HG03521 (cell line): Measurements from ENCODE around the gene EMID1.

Source experiments
- ATAC-seq: cut with Tn5 transposase; IDR thresholded peaks from one replicate; pipeline ENCODE4 v1.9.1; 2021; ENCODE audit warnings: mild to moderate bottlenecking, moderate library complexity; ENCODE audit not compliant: unreplicated experiment

The EMID1 gene

DNA sequence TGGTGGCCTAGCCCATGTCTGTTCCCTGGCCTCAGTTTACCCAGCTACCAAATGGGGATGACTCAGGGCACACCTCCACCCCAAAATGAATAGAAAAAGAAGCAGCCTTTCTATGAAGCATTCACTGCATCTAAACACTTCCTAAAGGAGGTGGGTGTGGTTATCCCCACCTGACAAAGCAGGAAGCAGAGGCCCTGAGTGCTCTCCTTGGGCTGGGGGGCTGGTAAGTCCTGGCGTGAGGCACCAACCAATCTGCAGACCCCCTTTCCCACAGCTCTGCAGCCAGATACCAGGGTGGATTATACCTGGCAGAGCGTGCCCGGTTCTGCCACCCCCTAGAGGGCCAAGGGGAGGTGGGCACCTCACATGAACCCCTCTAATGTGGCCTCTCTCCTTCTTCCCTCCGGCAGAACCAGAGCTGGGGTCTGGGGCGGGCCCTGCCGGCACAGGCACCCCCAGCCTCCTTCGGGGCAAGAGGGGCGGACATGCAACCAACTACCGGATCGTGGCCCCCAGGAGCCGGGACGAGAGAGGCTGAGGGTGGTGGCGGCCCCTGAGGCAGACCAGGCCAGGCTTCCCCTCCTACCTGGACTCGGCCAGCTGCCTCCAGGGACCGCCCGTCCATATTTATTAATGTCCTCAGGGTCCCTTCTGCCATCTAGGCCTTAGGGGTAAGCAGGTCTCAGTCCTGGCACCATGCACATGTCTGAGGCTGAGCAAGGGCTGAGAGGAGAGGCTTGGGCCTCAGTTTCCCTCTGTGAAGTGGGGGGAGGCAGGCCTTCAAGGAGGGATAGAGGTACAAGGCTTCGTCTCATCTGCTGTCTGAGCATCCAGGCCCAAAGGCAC is 52.9 kb downstream of the EMID1 start:
- ATAC-seq = no peak

DNA sequence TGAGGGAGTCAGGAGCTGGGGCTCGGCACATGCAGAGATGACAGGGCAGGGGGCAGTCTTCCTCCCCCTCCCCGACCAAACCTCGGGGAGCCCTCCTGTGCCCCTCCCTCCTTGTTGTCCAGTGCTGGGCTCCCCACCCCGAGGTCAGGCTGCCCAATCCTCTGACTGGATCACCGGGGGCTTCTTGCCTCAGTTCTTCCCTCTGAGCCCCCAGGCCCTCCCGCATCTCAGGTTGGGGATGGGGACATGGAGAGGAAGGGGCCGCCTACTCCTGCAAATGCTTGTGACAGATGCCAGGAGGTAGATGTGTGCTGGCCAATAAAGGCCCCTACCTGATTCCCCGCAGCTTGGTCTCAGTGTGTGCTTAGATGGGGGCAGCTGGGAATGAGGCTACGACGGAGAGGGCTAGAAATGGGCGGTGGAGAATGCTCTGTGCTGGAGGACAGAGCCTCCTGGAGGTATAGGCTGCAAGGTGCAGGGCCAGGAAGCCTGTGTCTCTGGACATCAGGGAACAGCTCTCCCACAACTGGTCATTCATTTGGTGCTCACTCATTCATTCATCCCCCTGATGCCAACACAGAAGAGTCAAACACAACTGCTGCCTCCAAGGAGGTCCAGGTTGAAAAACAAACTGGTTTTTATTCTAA is 53.7 kb downstream of the EMID1 start:
- ATAC-seq = no peak

GRCh38 chr22:29260031-29260560 is 54.4 kb downstream of the EMID1 start:
- ATAC-seq = no peak

GRCh38 chr22:29260601-29261315 is 55.1 kb downstream of the EMID1 start:
- ATAC-seq = no peak

DNA sequence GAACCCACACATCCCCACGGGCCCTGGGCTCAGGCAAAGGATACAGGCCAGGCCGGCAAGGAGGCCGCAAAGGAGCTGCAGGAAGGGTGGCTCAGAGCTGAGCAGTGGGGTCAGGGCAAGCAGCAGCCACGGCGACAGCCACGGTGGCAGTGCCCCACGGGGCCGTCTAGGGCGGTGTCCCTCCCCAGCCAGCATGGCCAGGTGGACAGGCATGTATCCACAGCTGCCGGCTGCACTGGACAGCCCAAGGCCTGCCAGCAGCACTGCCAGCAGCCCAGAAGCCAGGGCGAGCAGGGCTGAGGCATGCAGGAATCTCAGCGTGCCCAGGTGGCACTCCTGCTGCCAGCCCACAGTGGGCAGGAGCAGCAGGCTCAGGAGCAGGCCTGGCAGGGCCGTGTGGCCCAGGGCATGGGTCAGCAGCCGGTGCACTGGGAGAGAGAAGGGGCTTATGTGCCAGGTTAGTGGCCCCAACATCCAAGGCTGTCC is 58.1 kb downstream of the EMID1 start:
- no peak for ATAC-seq

- no peak for ATAC-seq
Measured at GRCh38 chr22:29265305-29265704, 59.6 kb downstream of the EMID1 start.

DNA sequence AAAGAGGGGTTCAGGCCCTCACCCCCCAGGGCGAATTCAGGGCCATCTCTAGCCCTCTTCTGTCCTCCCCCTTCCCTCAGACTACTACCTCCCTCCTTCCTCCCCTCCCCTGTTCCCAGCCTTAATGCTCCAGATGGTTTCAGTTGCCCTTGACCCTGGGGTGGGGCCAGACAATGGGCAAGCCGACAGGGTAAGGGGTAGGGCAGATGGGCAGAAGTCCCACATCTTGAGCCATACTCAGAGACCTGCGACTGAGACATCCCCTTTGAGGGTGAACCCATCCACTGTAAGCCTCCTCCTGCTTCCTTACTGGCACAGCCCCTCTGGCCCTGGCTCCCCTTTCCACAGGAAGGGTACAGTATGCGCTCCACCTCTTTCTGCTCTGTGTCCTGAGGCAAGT is 60.2 kb downstream of the EMID1 start:
- ATAC-seq = no peak

GRCh38 chr22:29266564-29267461 is 61.1 kb downstream of the EMID1 start:
- no peak for ATAC-seq

DNA sequence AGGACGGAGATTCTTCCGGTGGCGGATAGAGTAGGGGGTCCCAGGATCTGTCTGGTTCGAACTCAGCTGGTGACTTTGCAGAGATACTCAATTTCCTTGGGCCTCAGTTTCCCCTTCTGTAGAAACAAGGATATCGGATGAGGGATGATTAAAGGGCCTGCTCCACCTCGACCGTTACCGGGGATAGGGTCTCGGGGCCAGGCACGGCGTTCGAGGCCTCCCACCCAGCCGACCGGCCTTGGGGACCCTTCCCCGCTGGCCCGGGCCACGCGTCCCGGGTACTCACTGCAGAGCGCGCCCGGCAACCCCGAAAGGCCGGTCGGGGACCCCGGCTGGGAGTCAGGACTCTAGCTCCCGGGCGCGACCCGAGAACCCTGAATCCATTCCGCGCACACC is 61.8 kb downstream of the EMID1 start:
- ATAC-seq = no peak

GRCh38 chr22:29267858-29268510 is 62.3 kb downstream of the EMID1 start, which contains the start of the genes EWSR1 and RHBDD3:
TSS of gene EWSR1 (plus strand) at chr22:29268268. CDS start at chr22:29268337, 69 bp downstream.
TSS of gene RHBDD3 (minus strand) at chr22:29267981. CDS start at chr22:29265626, 2,355 bp downstream.
- ATAC-seq = peak; percentile 71

DNA sequence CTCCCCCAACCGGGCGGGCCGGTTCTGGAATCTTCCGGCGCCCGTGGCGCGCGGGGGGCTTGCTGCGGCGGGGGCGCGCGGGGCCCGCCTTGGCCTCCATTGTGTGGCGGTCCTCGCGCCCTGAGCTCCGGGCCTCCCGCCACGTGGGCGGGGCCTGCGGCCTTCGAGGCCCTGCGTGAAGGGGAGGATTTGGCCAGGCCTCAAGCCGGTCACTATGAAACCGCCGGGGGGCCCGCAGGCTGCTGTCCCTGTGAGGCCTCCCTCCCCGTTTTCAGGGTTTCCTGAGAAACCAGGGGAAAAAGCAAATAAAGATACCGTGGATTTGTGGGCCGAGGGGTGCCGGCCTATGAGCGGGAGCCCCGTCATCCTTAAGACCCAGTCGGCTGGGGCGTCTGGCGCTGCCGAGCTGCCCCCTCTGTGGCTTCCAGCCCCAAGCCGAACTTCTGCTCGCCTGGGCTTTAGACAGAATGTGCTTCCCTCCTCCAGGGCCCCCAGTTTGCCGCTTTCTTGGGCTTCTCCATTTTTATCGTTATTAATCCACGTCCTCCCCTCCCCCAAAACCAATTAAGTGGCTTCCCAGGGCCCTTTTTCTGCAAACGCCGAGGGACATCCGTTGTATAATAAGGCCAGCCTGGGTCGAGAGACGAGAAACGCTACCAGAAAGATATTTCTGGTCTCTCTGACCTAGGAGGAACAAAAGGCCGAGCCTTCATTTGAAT is 63.0 kb downstream of the EMID1 start:
- ATAC-seq = peak; percentile 19

- ATAC-seq = no peak
Measured at GRCh38 chr22:29269230-29269604, 63.5 kb downstream of the EMID1 start.

GRCh38 chr22:29269731-29270474 is 64.2 kb downstream of the EMID1 start:
- ATAC-seq = no peak

DNA sequence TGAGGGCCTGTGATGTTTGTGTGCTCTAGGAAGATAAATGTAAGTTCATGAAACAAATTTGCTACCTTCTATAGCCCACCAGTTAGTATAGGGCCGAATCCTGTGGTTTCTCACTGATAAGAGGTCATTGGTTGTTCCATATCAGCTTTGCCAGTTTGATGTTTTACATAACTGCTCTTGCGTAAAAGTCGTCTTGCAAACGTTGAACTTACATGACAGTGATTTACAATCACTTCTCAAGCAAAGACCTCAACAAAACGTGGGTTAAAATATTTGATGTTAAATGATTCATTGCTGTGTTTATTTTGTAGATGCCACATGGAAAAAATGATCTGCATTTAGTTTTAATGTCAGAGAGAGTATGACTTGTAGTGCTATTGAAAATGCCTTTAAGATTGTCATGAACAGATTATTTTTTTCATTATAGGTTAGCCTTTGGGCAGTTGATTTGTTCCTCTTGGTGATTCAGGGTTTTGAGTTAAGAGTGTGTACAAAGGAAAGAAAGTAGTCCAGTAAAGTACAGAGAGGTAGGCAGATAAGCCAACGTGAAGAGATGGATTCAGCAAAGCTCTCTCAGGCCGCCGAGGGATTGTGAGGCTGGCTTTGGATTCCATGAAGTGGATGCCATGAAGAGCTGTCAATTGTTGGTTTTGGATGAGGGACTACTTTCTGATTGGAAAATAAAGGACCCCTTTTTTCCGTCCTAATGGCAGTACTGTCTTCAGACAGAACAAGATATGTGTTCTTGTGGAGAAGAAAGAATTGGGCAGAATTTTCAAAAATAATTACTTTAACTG is 65.0 kb downstream of the EMID1 start:
- no peak for ATAC-seq

GRCh38 chr22:29272624-29273023 is 66.9 kb downstream of the EMID1 start:
- ATAC-seq = no peak

- ATAC-seq = no peak
Measured at GRCh38 chr22:29275167-29275566, 69.5 kb downstream of the EMID1 start.

DNA sequence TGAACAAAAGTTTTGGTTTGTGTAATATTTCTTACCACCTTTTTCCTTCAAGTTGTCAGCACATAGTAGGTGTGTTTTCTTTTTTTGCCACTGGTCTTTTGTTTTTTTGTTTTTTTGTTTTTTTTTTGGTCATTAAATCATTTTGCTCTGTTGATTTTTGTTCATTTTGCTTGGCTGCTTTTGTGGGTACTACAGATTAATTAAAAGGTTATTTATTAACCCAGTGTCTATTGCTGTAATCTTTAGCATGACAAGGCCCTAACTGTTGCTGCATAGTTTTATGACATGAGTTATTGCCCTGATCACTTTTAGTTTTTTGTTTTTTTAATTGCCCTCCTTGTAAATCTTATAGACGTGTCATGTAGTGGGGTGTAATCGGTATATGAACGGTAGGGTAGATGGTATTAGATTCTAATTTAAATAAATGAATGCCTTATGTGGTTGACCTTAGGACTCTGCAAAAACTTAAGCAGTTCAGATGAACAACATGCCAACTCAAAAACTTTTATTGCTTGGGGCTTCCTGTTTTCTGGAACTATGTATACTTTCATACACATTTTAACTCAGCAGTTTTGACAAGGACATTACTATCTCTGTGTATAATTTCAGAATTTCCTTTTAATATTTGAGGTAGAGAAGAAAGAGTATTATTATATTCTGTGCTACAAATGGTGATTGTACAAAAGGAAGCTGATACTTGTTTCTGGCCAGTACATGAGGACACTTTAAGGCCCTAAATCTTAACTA is 70.3 kb downstream of the EMID1 start:
- no peak for ATAC-seq
